Heart left ventricle (tissue), 13 donors: ENCODE data around the gene FNDC3B.

Experiments used
- POLR2A ChIP-seq, 2 donors: fragments of 450-650 bp; IDR thresholded peaks; one replicate each; pipeline ENCODE4 v1.6.1; 2017; ENCODE audit warnings: antibody characterized with exemption in 2 of 2, mild to moderate bottlenecking in 2 of 2, moderate library complexity in 2 of 2
- TF ChIP-seq, protein P1 (sequence below), 12 donors: fragments of 200-600 bp; sonication (generic) in 4 of 12; IDR thresholded peaks; one replicate each; pipeline versions ENCODE4 v1.5.0 to v1.8.0; 2018 to 2022; ENCODE audit warnings: antibody characterized with exemption in 12 of 12, mild to moderate bottlenecking in 5 of 12
- donor health status: ischemic (EF 13 %, LVEDD 7.1; RV severe dilation, severe dysfunction).
- donor health status: DM: no; HTN: yes; CAD: no.
- donor health status: DM: no; HTN: no; CAD: no.
- donor health status: ischemic (EF 25% LVEDD 6.9; RV normal size, moderate dysfunction).
- donor health status: ischemic (EF 25% LVEDD 5.7; RV mildly dilated, moderate dysfunction).
- donor health status: ischemic (EF 35%, LVEDD 5.7; RV mildly dilated, moderate dysfunction).
- donor health status: nonischemic (EF 11% LVEDD 7.7; RV severe dilation, severe dysfunction).
- donor health status: DM: yes; HTN: yes; CAD: no.
- donor health status: PGD.
- donor health status: ischemic (EF 29% LVEDD 5.4; RV normal size, mild dysfunction).
- donor health status: nonischemic (EF 23%, LVEDD 6.1; RV moderate dilation, normal function).

DNA sequence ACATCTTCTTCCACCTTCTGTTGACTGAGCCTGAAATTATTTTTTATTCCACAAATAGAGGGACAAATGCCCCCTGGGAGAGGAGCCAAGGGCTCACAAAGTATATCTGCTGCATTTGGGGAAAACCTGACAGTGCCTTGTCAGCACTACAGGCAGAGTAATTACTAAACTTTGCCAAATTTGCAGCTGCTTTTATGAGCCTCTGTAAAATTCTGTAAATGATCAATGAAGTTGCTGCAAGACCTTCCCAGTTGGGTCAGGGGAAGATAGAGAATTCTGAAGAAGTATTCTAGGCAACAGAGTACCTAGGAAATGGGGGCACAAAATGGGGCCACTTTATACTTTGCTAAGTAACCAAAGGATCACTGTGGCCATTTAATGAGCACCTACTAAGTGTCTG lies 398.3 kb downstream of the FNDC3B start:
- TF ChIP-seq, protein P1, sequence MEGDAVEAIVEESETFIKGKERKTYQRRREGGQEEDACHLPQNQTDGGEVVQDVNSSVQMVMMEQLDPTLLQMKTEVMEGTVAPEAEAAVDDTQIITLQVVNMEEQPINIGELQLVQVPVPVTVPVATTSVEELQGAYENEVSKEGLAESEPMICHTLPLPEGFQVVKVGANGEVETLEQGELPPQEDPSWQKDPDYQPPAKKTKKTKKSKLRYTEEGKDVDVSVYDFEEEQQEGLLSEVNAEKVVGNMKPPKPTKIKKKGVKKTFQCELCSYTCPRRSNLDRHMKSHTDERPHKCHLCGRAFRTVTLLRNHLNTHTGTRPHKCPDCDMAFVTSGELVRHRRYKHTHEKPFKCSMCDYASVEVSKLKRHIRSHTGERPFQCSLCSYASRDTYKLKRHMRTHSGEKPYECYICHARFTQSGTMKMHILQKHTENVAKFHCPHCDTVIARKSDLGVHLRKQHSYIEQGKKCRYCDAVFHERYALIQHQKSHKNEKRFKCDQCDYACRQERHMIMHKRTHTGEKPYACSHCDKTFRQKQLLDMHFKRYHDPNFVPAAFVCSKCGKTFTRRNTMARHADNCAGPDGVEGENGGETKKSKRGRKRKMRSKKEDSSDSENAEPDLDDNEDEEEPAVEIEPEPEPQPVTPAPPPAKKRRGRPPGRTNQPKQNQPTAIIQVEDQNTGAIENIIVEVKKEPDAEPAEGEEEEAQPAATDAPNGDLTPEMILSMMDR (IDR thresholded peaks at IDR 0.05) = no peak
- TF ChIP-seq POLR2A (IDR thresholded peaks at IDR 0.05) = no peak
